Measurements from ENCODE around the gene C4orf36. TPM values are rescaled to one million over a fixed set of nuclear protein-coding genes. Genes with fewer than 3 reads are reported as not detected.
"Not testable (repeated sequence)": the region's sequence is repeated elsewhere in the genome, so short reads cannot be mapped to it uniquely, and the experiment has no call there.

Gene C4orf36
- total RNA-seq, 1 donor from 2014 or later: 1.1 TPM

GRCh38 chr4:86878640-86879039 is 13.6 kb downstream of the C4orf36 start:
- H3K4me3 ChIP-seq (ENCODE audit: low read depth, low read length): no peak overlapping the region
- no peak for TF ChIP-seq CTCF (conservative IDR thresholded peaks at IDR 0.05; ENCODE audit: low read depth, low read length)
- no peak for DNase-seq (ENCODE audit: low read depth)

GRCh38 chr4:86876894-86877685 is 15.1 kb downstream of the C4orf36 start:
- H3K4me3 ChIP-seq (ENCODE audit: low read depth, low read length): no peak overlapping the region
- no peak for DNase-seq (ENCODE audit: low read depth)
- no peak for TF ChIP-seq CTCF (conservative IDR thresholded peaks at IDR 0.05; ENCODE audit: low read depth, low read length)

GRCh38 chr4:86875436-86875835 is 16.8 kb downstream of the C4orf36 start:
- not testable (repeated sequence) for DNase-seq (ENCODE audit: low read depth); H3K4me3 ChIP-seq (ENCODE audit: low read depth, low read length)

- DNase-seq (ENCODE audit: low read depth): no peak
- no peak overlapping the region for H3K4me3 ChIP-seq (ENCODE audit: low read depth, low read length)
- TF ChIP-seq CTCF (conservative IDR thresholded peaks at IDR 0.05; ENCODE audit: low read depth, low read length): no peak
Observed at GRCh38 chr4:86872135-86872534, 20.1 kb downstream of the C4orf36 start.

- no peak overlapping the region for H3K4me3 ChIP-seq (ENCODE audit: low read depth, low read length)
- TF ChIP-seq CTCF (conservative IDR thresholded peaks at IDR 0.05; ENCODE audit: low read depth, low read length): no peak
- DNase-seq (ENCODE audit: low read depth): no peak
Observed at GRCh38 chr4:86870442-86871069, 21.7 kb downstream of the C4orf36 start.

- no peak for TF ChIP-seq CTCF (conservative IDR thresholded peaks at IDR 0.05; ENCODE audit: low read depth, low read length)
- no peak for DNase-seq (ENCODE audit: low read depth)
- no peak overlapping the region for H3K4me3 ChIP-seq (ENCODE audit: low read depth, low read length)
Observed at GRCh38 chr4:86857341-86858052, 34.7 kb downstream of the C4orf36 start.

GRCh38 chr4:86856896-86857295 is 35.3 kb downstream of the C4orf36 start:
- no peak overlapping the region for H3K4me3 ChIP-seq (ENCODE audit: low read depth, low read length)
- no peak for DNase-seq (ENCODE audit: low read depth)
- TF ChIP-seq CTCF (conservative IDR thresholded peaks at IDR 0.05; ENCODE audit: low read depth, low read length): no peak

All from epithelial cell of proximal tubule (primary cell).